Activated CD8-positive, alpha-beta memory T cell treated with anti-CD3 and anti-CD28 coated beads, Interleukin-2, amount 50 U/mL, for 4 hours (primary cell): ENCODE data around the gene ALG12.
A peak's percentile ranks its signal among the peaks of the same experiment; 100 is the strongest.
"Not testable (repeated sequence)": the region's sequence is repeated elsewhere in the genome, so short reads cannot be mapped to it uniquely, and the experiment has no call there.

ENCODE experiments used
- DNase-seq: peaks from one replicate; pipeline ENCODE4 v3.0.0-alpha.2; 2020

The ALG12 gene

GRCh38 chr22:49945042-49945794, 27.0 kb upstream of the ALG12 start:
- not testable (repeated sequence) for DNase-seq

GRCh38 chr22:49944399-49944891, 26.2 kb upstream of the ALG12 start:
- no peak for DNase-seq

DNA sequence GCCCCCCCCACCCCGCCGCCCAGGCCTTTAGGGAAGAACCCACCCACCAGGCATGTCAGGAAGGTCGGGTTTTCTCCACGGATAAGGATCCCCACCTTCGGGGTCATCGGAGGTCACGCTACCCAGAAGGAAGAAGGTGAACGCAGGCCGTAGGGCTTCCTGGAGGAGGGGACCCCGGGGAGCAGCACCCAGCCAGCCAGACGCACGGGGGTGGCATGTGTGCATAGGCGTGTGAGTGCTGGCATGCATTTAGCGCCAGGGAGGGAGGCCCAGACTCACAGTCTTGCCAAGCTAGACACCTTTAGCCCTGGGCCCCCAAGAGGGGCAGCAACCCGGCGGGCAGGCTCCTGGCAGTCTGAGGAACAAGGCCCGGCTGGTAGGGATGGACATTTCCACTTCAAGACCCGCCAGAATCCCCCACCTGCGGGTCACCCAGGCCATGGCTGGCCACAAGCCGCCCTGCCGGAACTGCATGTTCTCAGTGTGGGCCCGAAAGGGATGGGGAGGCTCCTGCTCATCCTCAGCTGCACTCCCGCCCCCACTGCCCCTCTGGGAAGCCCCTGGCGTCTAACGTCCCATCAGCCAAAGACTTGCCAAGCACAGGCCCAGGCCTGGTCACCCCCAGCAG, 25.6 kb upstream of the ALG12 start:
- no peak for DNase-seq

GRCh38 chr22:49943405-49943765, 25.1 kb upstream of the ALG12 start:
- no peak for DNase-seq

- no peak for DNase-seq
Observed at GRCh38 chr22:49942565-49943404, 24.5 kb upstream of the ALG12 start.

GRCh38 chr22:49941507-49942316, 23.5 kb upstream of the ALG12 start:
- DNase-seq = no peak

DNA sequence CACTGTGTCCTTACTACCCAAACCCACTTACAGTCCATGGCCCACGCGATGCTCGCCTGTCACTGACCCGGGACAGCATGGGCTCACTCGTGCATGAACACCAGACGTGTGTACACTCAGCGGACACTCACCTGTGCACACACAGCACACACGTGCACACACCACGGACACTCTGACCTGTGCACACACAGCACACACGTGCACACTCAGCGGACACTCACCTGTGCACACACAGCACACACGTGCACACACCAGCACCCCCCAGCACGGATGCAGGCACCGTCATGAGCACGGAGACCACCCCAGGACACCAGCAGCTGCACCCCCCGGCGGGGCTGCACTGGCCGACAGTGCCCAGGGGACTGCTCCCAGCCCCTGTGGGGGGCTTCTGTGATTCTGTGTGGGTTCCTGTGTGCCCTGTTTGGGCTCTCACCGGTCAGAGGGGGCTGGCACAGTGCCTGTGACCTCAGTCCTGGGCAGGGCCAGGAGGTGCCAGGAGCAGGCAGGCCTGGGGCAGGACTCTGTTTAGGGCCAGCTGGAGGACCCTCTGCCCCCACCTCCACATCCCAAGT, 20.4 kb upstream of the ALG12 start:
- no peak for DNase-seq

GRCh38 chr22:49937758-49938564, 19.7 kb upstream of the ALG12 start:
- DNase-seq = no peak

DNA sequence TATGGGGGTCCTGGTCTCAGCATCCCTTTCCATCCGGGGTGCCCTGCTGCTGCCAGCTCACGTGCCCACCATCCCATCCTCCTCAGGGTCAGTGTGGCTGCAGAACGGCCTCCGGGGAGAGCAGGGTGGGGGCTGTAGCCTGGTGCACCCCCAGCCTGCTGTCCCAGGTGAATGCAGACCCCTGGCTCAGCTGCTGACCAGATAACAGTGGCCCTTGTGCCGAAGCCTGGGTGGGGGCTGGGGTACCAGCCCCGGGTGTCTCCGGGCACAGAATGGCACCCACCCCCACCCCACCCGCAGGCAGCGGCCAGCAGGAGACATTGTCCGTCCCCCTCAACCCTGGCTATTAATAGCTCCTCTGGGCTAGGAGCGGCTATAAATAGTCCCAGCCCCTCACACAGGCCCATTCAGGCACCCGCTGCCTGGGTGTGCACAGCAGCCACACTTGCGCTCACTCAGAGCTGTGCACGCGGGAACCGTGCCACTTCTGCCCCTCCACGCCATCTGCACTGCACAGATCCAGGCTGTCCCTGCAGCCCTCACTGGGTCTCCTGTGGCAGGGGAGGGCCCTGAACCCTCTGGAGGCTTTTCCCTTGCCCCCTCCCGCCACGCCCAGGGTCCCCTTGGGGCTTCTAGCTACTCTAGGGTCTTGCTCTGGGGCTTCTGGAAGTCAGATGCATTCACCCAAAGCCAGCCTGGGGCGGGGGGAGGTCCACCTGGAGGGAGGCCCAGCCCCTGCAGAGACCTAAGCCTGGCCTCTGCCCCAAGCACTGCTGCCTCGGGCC, 18.9 kb upstream of the ALG12 start:
- no peak for DNase-seq

DNA sequence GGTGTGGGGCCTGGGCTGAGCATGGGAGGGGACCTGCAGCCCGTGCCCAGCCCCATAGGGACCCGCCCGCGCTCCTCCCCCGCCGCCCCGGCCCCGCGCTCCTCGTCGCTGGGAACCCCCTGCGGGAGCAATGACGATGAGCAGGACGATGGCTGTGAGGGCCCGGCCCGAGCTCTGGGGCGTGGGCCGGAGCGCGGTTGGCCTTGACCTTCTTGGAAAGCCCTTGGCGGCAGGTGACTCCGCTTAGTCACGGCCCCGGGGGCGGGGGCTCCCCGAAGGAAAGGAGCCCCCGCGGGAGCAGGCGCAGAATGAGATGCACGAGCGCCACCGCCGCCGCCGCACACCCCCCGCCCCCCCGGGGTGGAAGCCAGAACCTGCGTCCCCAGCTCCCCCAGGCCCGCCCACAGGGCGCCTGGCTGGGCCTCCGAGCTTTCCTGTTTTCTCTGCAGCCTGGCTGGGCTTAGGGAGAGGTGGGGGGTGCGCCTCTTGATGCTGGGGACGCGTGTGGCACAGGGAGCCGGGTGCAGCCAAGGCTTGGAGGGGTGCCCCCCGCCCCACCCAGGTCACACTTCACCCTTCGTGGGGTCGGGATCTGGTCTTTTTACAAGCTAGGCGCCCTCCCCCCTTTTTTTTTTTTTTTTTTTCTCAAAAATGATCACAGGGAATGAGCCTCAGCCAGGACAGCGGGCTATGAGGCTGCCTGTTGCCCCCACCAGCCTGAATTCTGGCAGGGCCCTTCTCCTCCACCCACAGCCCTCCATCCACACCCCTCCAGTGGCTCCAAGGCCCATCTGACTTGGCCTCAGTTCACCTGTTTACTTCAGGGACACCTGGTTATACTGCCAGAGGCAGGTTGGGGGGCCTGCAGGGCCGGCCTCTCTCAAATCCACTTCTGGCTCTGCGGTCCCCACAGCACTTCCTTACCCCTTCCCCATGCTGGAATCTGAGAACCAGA, 18.1 kb upstream of the ALG12 start:
- peak; percentile 98 for DNase-seq

DNA sequence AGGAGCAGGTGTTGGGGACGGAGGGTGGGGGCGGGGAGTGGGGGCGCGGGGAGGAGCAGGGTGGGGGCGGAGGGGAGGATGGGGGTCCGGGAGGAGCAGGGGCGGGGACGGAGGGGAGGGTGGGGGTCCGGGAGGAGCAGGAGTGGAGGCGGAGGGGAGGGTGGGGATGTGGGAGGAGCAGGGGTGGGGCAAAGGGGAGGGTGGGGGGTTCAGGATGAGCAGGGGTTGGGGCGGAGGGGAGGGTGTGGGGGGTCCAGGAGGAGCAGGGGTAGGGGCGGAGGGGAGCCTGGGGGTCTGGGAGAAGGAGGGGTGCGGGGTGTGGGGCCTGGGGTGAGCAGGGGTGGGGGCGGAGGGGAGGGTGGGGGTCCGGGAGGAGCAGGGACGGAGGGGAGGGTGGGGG, 17.3 kb upstream of the ALG12 start:
- DNase-seq = peak; percentile 51

- peak; percentile 92 for DNase-seq
Observed at GRCh38 chr22:49934891-49935557, 16.8 kb upstream of the ALG12 start.

GRCh38 chr22:49934160-49934890, 16.1 kb upstream of the ALG12 start:
- DNase-seq = no peak

- no peak for DNase-seq
Observed at GRCh38 chr22:49933236-49934159, 15.3 kb upstream of the ALG12 start.

DNA sequence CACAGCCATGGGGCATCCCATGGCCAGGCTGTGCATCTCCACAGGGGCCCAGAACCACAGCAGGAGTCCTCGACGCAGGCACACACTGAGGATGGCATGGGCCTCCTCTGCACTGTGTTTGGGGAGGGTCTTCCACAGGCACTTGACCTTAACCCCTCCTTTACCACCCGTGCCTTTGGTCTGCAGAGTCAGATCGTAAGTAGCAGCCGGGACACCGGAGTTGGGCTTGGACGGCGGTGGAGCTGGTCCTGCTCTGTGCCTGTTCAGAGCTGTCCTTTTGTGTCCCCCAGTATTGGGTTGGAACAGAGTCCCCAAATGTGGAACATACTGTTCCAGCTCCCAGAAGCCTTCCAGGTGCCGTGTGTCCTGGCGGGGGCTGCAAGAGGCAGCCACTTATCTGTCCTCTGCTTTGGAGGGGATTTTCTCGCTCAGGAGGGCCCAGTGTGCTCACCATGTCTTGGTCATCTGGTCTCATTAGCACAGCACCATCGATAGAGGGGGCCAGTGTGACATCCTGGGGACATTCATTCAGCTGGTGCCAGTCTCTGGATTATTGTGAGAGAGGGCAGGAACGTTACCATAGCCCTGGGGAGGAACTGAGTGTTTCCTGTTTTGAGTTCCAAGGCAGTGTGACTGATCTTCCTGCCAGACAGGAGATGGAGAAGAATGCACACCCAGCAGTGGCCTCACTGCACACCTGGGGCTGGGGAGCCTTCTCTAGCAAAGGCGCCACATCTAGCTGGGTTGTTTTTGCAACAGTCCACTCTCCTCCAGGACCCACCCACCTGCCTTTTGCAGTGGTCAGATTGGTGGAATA, 12.6 kb upstream of the ALG12 start:
- DNase-seq = peak; percentile 52

GRCh38 chr22:49929994-49930575, 11.8 kb upstream of the ALG12 start:
- no peak for DNase-seq
